Fibroblast of peridontal ligament (primary cell): ENCODE measurements around the gene CD247.

Source experiments
- DNase-seq: peaks from one replicate; pipeline ENCODE4 v3.0.0-alpha.2; 2010; ENCODE audit errors: extremely low read depth

The CD247 gene

GRCh38 chr1:167463875-167464575 lies 54.3 kb downstream of the CD247 start:
- no peak for DNase-seq

GRCh38 chr1:167463080-167463479 lies 55.2 kb downstream of the CD247 start:
- no peak for DNase-seq

GRCh38 chr1:167462341-167462740 lies 56.0 kb downstream of the CD247 start:
- DNase-seq = no peak

GRCh38 chr1:167460836-167461235 lies 57.5 kb downstream of the CD247 start:
- DNase-seq = no peak

GRCh38 chr1:167457936-167458584 lies 60.3 kb downstream of the CD247 start:
- DNase-seq = no peak

- DNase-seq = no peak
Measured at GRCh38 chr1:167456926-167457325, 61.4 kb downstream of the CD247 start.

GRCh38 chr1:167456524-167456923 lies 61.8 kb downstream of the CD247 start:
- DNase-seq = no peak

GRCh38 chr1:167455786-167456446 lies 62.4 kb downstream of the CD247 start:
- peak; percentile 17 for DNase-seq

- DNase-seq = peak; percentile 21
Measured at GRCh38 chr1:167454894-167455785, 63.2 kb downstream of the CD247 start.

- DNase-seq = peak; percentile 5
Measured at GRCh38 chr1:167454304-167454893, 63.9 kb downstream of the CD247 start.

GRCh38 chr1:167453123-167453522 lies 65.2 kb downstream of the CD247 start:
- DNase-seq = no peak

GRCh38 chr1:167452483-167452882 lies 65.8 kb downstream of the CD247 start:
- DNase-seq = no peak

GRCh38 chr1:167450843-167451242 lies 67.5 kb downstream of the CD247 start:
- no peak for DNase-seq

GRCh38 chr1:167447521-167448136 lies 70.7 kb downstream of the CD247 start:
- DNase-seq = no peak

- no peak for DNase-seq
Measured at GRCh38 chr1:167446966-167447365, 71.4 kb downstream of the CD247 start.

GRCh38 chr1:167443757-167444156 lies 74.6 kb downstream of the CD247 start:
- DNase-seq = no peak

- no peak for DNase-seq
Measured at GRCh38 chr1:167442854-167443565, 75.3 kb downstream of the CD247 start.

GRCh38 chr1:167442142-167442848 lies 76.0 kb downstream of the CD247 start:
- peak; percentile 65 for DNase-seq

- DNase-seq = no peak
Measured at GRCh38 chr1:167441222-167441621, 77.1 kb downstream of the CD247 start.

GRCh38 chr1:167440776-167441175 lies 77.6 kb downstream of the CD247 start:
- no peak for DNase-seq
